SKM-1 (cell line): ENCODE measurements around the gene DVL3.

Source experiments
- DNase-seq: peaks from one replicate; lab custom pipeline; 2025; ENCODE audit not compliant: unreplicated experiment; lab: John Stamatoyannopoulos, UW

The DVL3 gene

DNA sequence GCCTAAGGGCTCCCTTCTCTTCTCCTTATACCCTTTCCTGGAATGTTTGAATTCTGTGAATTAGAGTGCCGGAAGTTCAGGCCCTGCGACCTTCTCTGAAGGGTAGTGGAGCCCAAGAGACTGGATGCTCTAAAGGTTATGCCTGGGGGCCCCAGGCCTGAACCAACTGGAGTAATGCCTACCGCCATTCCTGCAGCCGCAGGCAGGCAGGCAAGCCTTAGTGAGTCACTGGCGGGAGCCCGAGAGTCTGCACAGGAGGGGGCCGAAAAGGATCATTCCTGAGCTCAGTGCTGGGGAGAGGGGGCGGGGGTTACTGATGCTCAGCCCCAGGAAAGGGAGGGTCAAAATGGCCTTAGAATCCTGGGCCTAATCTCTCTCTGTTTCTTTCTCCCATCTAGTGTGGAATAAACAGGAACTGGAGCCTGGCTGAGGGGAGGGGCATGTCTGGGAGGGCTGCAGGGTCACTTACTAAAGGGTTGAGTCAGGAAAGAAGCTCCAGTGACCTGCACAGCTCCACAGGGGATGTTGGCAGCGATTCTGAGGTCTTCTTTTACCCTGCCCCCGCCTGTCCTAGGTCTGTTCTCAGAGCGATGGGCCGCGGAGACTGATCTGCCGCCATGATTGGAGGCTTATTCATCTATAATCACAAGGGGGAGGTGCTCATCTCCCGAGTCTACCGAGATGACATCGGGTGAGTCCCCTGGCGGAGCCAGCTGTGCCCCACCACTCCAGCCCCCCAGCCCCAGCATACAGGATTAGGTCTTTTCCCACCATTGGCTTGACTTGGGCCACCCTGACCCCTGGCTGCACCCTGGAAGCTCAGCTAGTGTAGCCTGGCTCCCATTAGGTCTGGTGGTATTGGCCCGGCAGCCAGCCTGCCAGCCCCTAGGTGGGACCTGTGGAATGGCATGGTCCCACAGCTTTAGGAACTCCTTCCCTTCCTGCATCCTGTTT, 21.5 kb downstream of the DVL3 start:
- no peak for DNase-seq

DNA sequence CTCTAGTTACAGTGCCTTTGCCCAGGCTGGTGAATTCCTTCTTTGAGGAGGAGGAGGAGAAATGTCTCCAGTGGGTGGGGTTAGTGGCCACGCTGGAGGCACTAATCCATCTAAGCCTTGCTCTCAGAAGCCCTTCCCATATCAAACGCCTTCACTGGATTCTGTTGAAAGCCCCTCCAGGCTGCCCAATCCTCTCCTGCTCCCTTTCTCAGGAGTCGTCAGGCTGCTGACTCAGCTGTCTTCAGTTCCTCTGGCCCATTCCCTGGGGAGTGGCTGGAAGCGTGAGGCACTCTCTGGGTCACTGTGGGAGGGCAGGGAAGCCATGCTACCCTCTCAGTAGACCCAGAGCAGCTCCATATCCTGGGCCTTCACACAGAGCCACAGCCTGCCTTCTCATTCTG, 22.2 kb downstream of the DVL3 start:
- no peak for DNase-seq

DNA sequence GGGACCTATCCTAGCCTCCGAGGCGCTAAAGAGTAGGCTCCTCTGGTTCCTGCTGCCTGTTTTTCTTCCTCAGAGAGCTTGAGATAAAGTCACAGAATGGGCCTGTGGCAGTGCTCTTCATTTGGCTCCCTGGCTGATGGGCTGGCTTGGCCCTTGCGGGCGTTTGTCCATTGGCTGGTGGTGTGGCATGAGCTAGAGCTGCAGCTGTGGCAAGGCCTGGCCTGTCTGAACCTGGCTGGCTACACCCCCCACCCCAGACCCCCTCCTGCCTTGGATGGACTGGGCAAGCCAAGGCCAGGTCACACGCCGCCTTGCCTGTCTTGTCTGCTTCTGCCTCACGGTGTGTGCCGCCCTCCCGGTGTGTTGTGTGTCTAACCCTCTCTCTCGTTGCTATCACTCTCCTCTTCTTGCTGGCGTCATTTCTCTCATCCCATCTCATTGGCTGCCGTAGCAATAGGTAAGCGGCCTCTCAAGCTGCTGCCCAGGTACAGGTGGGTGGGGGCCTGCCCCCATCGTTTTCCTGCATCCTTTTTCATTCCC, 22.7 kb downstream of the DVL3 start:
- no peak for DNase-seq

DNA sequence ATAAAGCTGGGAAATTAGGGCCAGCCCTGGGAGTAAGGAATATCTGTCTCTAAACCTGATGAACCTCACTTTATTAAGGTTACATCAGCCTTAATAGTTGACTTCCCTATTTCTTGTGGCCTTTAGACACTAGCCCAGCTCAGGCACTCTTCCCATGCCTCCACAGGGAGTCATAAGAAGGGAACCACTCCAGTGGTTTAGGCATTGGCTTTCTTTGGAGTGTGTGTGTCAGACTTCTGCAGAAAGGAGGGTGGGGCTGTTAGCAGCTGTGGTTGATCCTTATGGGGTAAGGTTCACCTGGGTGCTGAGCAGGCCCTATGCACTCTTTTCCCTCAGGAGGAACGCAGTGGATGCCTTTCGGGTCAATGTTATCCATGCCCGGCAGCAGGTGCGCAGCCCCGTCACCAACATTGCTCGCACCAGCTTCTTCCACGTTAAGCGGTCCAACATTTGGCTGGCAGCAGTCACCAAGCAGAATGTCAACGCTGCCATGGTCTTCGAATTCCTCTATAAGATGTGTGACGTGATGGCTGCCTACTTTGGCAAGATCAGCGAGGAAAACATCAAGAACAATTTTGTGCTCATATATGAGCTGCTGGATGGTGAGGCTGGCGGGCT, 23.5 kb downstream of the DVL3 start:
- DNase-seq = no peak

DNA sequence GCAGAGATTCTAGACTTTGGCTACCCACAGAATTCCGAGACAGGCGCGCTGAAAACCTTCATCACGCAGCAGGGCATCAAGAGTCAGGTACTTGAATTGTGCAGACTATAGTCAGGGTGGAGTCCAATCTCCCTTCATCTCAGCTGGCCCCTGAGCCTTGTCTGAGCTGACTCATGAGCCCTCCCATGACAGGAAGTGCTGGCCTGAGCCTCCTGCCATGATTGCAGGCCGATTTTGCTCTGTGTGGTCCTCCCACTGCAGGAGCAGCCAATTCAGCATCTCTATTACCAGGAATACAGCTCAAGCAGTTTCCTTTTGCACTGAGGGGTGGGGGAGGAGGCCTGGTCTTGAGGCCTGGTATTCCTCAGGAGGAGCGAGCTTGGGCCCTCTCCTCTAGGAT, 25.0 kb downstream of the DVL3 start:
- DNase-seq = no peak

DNA sequence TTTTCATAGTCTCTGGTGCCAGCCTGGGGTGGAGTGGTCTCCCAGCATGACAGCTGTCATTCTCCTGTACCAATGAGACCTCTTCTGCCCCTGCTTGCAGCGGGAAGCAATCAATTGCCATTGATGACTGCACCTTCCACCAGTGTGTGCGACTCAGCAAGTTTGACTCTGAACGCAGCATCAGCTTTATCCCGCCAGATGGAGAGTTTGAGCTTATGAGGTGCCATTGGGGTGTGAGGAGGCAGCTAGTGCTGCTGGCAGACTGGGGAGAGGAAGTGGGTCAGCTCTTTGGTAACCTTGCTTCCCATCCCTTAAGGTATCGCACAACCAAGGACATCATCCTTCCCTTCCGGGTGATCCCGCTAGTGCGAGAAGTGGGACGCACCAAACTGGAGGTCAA, 26.4 kb downstream of the DVL3 start:
- DNase-seq = no peak

DNA sequence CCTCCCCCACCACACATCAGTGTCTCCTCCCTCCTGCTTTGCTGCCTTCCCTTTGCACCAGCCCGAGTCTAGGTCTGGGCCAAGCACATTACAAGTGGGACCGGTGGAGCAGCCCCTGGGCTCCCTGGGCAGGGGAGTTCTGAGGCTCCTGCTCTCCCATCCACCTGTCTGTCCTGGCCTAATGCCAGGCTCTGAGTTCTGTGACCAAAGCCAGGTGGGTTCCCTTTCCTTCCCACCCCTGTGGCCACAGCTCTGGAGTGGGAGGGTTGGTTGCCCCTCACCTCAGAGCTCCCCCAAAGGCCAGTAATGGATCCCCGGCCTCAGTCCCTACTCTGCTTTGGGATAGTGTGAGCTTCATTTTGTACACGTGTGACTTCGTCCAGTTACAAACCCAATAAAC, 28.5 kb downstream of the DVL3 start:
- no peak for DNase-seq

DNA sequence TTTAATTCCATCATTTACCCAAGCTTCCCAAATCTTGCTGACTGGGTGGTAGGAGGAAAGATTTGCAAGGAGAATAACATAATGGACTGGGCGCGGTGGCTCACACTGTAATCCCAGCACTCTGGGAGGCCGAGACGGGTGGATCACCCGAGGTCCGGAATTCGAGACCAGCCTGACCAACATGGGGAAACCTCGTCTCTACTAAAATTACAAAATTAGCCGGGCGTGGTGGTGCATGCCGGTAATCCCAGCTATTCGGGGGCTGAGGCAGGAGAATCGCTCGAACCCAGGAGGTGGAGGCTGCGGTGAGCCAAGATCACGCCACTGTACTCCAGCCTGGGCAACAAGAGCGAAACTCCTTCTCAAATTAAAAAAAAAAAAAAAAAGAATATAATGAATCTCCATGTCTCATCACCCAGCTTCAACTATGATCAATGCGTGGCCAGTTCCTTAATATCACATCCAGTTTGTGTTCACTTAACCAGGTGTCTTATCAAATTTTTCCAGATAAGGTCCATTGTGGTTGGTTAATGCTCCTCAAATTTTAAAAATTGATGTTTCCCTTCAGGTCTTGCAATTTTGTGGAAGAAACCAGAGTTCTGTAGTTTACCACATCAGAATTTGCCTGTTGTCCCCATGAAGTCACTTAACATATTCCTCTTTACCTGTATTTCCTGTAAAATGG, 29.5 kb downstream of the DVL3 start:
- no peak for DNase-seq

DNA sequence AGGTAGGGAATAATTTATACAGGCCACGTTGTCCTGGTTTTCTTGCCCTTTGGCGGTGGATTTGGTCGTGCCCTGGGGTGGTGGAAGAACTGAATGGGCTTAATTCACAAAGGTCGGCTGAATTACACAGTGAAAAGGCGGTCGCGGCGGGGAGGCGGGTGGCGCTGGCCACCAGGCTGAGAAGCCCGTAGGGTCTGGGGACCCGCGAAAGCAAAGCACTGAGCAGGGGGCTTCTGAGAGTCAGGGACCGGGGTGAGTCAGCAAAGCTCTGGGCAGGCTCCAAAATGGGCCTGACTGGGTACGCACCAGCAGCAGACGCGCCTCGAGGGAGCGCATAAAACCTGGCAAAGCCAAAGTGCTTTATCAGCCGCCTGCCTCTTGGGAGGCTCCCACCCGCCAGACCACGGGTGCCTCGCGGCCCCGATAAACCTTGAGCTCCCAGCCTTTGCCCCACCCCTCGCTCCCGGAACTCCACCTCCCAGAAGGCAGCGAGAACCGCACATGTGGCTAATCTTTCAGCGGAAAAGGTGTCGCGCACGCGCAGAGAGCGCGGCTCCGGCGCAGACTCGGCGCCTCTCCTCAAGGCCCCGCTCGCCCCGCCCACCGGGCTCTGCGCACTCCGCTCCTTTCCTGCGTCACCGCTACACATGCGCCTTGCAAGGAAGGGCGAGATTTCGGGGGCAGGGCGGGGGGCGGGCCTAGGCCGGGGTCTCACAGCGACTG, 30.4 kb downstream of the DVL3 start:
- DNase-seq = peak; percentile 88

DNA sequence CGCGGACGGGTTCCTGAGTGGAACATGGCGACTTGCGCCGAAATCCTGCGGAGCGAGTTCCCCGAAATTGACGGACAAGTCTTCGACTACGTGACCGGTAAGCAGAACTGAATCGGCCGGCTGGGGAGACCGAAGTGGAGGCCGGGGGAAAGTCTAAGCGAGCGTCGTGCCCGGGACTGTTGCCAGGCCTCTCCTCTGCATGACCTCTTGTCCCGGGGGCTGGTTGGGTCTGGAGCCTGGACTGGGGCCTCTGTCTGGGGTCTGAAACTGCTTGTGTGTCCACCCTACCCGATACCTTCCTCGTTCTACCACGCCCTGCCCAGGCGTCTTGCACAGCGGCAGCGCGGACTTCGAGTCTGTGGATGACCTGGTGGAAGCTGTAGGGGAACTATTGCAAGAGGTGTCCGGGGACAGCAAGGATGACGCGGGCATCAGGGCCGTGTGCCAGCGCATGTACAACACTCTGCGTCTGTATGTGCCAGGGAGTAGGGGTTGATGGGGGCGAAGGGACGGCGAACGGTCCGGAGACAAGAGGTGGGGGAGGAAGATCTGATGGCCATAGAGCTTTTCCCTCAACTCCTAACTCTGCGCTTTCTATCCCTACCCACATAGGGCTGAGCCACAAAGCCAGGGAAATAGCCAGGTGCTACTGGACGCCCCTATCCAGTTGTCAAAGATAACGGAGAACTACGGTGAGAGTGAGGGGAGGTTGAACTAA, 31.2 kb downstream of the DVL3 start, which contains the start of gene ABCF3:
Gene ABCF3, plus strand, starts transcription at position 16 of the 718 bp plus-strand sequence. Its CDS starts 9 bp downstream, at position 25.
- no peak for DNase-seq

DNA sequence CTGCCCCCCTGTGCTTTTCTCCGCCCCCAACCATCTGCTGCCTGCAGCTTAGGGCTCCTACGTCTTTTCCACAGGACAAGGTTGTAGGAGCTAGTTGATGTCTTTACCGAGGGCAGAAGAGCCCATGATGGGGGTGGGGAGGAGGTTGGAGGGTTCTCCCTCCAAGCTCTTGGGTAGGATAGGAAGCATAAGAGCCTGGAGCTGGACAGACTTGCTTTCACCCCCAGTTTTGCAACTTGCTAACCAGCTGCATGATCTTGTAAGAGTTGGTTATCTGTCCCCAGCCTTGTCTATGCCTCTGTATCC, 31.7 kb downstream of the DVL3 start:
- no peak for DNase-seq

DNA sequence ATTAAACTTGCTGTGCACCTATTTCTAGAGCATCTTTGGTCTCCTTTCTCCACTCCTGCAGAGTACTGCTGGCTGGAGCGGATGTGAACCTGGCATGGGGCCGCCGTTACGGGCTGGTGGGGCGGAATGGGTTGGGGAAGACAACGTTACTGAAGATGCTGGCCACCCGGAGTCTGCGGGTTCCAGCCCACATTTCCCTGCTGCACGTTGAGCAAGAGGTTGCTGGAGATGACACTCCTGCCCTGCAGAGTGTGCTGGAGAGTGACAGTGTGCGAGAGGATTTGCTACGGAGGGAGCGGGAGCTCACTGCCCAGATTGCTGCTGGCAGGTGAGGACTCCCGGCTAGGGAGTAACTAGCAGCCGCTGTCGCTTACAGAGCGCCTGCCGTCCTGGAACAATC, 32.9 kb downstream of the DVL3 start:
- DNase-seq = no peak

DNA sequence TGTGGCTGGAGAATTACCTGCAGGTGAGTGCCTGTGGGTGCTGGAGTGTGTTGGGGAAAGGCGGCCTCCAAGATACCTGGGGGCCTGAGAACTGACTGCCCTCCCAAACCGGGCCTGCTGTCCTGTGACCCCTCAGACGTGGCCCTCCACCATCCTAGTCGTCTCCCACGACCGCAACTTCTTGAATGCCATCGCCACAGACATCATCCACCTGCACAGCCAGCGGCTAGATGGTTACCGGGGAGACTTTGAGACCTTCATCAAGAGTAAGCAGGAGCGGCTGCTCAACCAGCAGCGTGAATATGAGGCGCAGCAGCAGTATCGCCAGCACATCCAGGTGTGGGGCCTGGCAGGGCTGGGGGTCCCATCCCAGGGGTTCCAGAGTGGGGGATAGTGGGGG, 34.2 kb downstream of the DVL3 start:
- no peak for DNase-seq

DNA sequence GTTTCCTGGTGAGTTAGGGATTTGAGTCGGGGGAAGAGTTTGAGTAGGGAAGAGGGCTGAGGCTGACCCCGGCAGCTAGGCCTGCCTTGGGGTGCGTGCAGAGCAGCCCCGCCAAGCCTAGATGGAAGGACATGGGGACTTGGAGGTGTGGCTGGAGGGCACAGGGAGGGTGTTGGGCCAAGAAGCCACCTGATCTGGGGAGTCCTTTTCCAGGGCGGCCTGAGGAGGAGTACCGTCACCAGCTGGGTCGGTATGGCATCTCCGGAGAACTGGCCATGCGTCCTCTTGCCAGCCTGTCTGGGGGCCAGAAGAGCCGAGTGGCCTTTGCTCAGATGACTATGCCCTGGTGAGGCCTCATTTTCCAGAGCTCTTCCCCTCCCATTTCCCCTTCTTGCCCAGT, 37.7 kb downstream of the DVL3 start:
- DNase-seq = no peak

DNA sequence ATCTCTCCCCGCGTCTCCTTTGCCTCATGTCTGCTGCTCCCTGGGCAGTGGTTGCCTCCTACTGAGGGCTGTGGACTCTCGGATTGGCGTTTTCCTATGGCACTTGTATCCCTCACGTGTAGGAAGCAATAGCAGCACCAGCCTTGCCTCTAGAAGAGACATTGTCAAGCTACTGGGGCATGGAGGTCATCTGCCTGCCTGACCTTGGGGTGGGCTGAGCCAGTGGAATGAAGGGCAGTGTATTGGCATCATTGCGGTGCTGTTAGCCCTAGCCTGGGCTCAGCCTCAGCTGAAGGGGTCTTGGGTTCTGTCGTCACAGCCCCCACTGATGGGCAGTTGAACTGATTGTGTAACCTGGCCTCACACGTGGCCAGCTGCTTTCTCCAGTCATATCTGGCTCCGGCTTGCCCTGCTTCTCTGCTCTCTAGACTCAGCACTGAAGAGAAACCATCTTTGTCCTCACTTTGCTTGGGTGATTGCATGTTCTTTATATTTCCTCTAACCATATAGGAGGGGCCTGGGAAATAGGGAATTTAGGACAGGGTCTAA, 38.9 kb downstream of the DVL3 start:
- no peak for DNase-seq

DNA sequence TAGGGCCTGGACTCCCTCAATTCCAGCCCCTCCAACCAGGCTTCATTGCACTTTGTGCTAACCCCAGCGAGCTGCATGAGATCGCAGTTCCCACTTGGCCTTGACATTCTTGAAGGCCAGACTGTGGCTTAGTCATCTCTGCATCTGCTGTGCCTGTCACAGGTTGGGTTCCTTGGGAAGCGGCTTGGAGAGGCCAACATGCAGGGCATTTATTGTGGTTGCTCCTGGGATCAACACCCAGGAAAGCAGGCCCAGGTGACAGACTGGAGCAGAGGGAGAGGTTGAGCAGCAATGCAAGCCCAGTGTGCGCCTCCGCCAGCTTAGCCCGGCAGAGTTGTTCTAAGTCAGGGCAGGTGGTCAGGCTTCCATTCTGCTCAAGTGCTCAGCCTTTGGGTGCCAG, 41.4 kb downstream of the DVL3 start:
- DNase-seq = no peak

DNA sequence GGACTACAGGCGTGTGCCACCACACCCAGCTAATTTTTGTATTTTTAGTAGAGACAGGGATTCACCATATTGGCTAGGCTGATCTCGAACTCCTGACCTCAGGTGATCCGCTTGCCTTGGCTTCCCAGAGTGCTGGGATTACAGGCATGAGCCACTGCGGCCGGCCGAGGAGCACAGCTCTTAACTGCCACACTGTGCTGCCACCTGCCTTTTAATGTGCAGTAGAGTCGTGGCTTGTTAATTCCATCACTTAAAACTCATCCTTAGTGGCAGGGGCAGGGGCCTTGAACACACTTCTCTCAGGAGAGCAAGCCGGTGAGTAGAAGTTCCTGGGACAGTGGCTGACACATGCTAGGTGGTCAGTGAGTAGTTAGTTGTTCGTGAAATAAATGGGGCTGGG, 43.3 kb downstream of the DVL3 start:
- no peak for DNase-seq

DNA sequence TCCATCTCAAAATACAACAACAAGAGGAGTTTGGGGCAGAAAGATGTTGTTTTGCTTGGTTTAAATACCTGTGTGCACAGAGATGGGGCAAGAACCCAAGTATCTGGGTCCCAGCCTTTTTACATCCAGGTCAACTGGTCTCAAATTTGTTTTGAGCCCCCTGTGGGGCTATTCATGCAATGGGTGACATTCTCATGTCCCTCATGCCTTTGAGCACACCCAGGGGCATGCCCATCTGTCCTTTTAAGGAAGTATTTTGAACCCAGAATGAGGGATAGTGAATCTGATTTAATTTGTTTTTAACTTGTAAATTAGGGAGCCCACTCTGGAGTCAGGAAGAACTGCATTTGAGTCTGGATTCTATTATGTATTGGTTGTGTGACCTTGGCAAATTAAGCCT, 45.6 kb downstream of the DVL3 start:
- DNase-seq = no peak

DNA sequence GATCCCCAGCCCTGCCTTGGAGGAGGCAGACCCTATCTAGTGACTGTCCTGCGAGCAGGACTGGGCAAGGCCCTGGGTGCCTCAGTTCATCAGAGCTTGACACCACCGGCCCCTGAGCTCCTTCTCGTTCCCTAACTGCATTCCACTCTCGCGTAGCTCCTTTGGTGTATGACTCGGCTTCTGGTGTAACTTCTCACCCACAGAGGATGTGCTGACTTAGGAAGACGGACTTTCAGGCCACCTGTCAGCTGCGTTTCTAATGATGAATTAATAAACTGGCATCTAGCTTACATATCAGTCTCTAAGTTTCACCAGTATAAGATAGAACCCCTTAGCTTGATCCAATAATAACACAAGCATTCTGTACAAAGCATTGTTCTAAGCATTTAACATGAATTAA, 48.3 kb downstream of the DVL3 start:
- no peak for DNase-seq
